ENCODE results near the gene PPID.
"Not testable (repeated sequence)": the region's sequence is repeated elsewhere in the genome, so short reads cannot be mapped to it uniquely, and the experiment has no call there.

The PPID gene

GRCh38 chr4:158722917-158723793, at the start of gene PPID:
Gene PPID (minus strand): TSS chr4:158723396. CDS start chr4:158723288, 108 bp downstream.
- peak; percentile 2 for DNase-seq

- DNase-seq = no peak
These were observed 48.6 kb upstream of the PPID start for GRCh38 chr4:158771776-158772175.

GRCh38 chr4:158770671-158771070, 47.5 kb upstream of the PPID start:
- DNase-seq = no peak

- DNase-seq = no peak
These were observed 46.2 kb upstream of the PPID start for GRCh38 chr4:158769175-158769921.

GRCh38 chr4:158768555-158769174, 45.5 kb upstream of the PPID start, which contains the start of gene FNIP2:
Gene FNIP2 (plus strand): TSS chr4:158769026. CDS start chr4:158769213, 187 bp downstream.
- peak; percentile 29 for DNase-seq

GRCh38 chr4:158767451-158767850, 44.3 kb upstream of the PPID start:
- DNase-seq = no peak

GRCh38 chr4:158766434-158767044, 43.3 kb upstream of the PPID start:
- DNase-seq = no peak

- DNase-seq = no peak
These were observed 40.3 kb upstream of the PPID start for GRCh38 chr4:158763462-158763861.

- no peak for DNase-seq
These were observed 39.4 kb upstream of the PPID start for GRCh38 chr4:158762553-158762952.

GRCh38 chr4:158760866-158761265, 37.7 kb upstream of the PPID start:
- DNase-seq = no peak

GRCh38 chr4:158759539-158759938, 36.3 kb upstream of the PPID start:
- DNase-seq = not testable (repeated sequence)

- no peak for DNase-seq
These were observed 35.5 kb upstream of the PPID start for GRCh38 chr4:158758703-158759102.

- DNase-seq = no peak
These were observed 34.9 kb upstream of the PPID start for GRCh38 chr4:158758142-158758541.

- no peak for DNase-seq
These were observed 33.4 kb upstream of the PPID start for GRCh38 chr4:158756588-158756987.

GRCh38 chr4:158755819-158756218, 32.6 kb upstream of the PPID start:
- DNase-seq = not testable (repeated sequence)

GRCh38 chr4:158754385-158755180, 31.4 kb upstream of the PPID start:
- DNase-seq = no peak

- no peak for DNase-seq
These were observed 27.2 kb upstream of the PPID start for GRCh38 chr4:158750379-158750778.

GRCh38 chr4:158746537-158746936, 23.3 kb upstream of the PPID start:
- DNase-seq = not testable (repeated sequence)

GRCh38 chr4:158741326-158742021, 18.3 kb upstream of the PPID start:
- DNase-seq = no peak

GRCh38 chr4:158739600-158739999, 16.4 kb upstream of the PPID start:
- no peak for DNase-seq

GRCh38 chr4:158738866-158739265, 15.7 kb upstream of the PPID start:
- no peak for DNase-seq
